GM23248 (cell line): ENCODE results near the gene HSPBP1.

Source experiments
- EZH2 ChIP-seq: fragments of 200-600 bp; sonication (generic); IDR thresholded peaks from 2 replicates; pipeline ENCODE4 v1.6.1; 2018; ENCODE audit warnings: antibody characterized with exemption, mild to moderate bottlenecking; ENCODE audit not compliant: insufficient read depth, poor library complexity, severe bottlenecking
- EZH2phosphoT487 ChIP-seq: fragments of 200-600 bp; sonication (generic); IDR thresholded peaks from 2 replicates; pipeline ENCODE4 v1.6.1; 2018; ENCODE audit warnings: antibody characterized with exemption, moderate library complexity, mild to moderate bottlenecking, low read depth; ENCODE audit not compliant: insufficient read depth

DNA sequence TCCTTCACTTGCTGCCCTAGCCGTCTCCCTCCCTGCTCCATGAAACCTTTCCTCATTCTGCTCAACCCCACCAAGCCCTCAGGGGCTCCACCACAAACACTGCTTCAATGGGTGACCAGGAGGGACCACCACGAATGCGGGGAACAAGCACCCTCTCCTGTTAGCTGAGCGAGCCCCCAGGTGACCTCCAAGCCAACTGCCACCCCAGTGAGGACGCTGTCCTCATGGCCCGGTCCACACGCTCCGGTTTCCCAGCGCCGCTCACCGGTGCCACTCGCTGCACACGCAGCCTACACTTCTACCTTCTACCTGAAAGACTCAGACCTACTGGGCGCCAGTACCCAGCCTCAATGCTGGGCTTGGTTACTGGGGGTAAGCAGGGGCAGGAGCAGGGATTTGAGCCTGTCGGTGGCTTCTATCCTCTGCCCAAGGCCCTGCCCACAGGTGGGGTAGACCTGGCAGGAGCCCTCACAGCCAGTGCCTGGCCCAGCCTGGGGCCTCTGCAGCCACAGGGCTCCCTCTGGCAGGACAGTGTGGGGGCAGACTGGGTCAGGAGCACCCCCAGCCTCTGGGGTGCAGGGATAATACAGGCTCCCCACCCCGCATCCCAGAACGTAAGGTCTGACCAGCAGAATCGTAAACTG, 50.6 kb downstream of the HSPBP1 start:
- TF ChIP-seq EZH2: no peak
- no peak for TF ChIP-seq EZH2phosphoT487
